Kidney glomerular epithelial cell (primary cell): ENCODE results near the gene CABS1.

Source experiments
- DNase-seq: peaks from one replicate; lab custom pipeline; 2025; lab: John Stamatoyannopoulos, UW

Gene CABS1

DNA sequence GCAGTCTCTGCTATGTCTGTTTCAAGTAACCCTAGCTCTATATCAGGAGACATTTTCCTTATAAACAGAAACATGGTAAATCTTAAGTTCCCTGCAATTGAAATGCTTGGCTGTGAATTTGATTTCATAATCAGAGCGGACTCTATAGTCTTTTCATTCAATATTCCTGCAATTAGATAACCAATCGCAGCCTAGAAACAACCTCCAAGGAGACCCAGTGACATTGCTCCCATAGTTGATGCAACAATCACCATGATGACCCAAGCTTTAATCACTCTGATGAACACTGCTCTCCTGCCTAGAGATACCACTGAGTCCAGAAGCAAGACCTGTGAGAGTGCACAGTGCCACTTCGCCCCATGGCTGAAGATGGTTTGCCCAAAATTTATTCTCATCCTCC is at the start of gene CABS1:
Gene CABS1, plus strand, starts transcription at position 301 of the 400 bp plus-strand sequence. Its CDS starts 59 bp downstream, at position 360.
- DNase-seq: no peak

DNA sequence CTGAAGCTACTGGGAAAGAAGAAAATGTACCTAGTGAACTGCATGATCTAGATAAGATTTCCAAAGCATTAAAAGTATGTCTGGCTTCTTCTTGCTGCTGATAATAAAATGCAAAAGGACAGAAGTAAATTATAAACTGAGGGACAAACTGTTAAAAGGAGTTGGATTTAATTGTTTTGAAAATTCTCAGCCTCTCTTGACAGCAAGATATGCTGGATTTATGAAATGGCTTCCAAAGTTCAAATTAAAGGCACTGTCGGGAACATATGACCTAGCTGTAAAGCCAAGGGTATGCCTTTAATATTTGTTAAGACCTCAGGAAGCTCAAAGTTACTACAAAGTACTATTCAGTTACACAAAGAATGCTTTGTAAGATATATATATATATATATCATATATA is 46.1 kb upstream of the CABS1 start:
- no peak for DNase-seq

DNA sequence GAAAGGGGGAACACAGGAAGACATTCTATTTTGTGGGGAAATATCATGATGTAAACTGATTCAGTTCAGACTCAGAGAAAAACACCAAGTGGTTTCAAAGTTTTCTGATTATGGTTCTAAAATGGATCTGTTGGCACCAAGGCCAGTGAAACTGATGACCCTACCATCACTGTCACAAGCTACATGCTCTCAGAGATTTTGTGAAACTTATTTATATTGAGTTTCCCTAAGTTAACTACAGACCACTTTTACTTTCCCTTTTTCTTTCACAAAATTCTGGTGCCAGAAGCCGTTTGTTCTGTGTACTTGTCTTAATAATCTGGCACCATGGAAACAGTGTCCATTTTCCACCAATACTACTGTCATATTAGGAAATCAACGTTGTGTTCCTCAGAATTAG is 43.4 kb upstream of the CABS1 start:
- no peak for DNase-seq

DNA sequence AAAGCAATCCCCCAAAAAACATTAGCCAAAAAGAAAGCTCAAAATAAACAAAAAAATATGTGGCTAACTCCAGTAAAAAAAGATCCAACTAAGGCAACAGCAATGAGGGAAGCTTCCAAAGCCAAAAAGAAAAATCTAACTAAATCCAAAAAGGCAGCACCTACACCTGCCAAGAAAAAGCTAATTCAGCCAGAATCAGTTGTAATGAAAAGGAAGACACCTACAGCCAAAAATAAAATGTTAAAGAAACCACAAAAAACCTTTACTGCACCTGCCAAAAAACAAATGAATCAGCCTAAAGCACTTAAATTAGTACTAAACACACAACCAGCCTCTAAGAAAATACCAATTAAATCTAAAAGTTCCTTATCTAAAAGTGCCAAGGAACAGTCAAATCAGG is 37.2 kb upstream of the CABS1 start:
- no peak for DNase-seq

DNA sequence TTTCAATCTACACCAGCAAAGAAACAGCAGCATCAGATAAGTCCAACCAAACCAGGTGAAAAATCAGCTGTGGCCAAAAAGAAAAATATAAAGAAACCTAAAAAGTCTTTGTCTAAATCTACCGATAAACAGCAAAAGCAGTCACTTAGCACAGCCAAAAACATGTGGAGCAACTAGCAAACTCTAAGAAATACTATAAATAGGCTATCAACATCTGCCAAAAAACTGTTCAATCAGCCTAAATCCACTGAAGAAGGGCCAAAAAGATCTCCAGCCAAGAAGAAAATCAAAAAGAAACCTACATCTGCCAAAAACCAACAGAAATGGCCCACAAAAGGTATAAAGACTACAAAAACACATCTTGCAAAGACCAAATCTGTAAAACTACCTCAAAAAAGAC is 36.7 kb upstream of the CABS1 start:
- no peak for DNase-seq

GRCh38 chr4:70299643-70300042 is 35.1 kb upstream of the CABS1 start:
- DNase-seq: no peak

DNA sequence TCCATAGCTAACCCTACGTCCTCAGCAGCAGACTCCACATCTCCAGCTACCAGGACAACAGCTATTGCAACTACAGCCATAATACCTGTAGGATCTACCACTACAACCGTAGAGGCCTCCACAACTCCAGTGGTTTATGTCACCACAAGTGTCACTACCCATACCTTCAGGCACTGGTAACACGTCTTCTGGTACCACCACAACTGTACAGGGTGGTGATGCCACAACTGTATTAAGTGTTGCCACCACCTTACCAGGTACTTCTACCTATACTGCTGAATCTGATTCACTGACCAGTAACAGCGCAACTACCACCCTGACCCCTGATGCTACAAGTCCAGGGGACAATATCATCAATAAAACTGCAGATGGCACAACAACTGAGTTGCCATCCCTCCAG is 34.6 kb upstream of the CABS1 start:
- DNase-seq: no peak

DNA sequence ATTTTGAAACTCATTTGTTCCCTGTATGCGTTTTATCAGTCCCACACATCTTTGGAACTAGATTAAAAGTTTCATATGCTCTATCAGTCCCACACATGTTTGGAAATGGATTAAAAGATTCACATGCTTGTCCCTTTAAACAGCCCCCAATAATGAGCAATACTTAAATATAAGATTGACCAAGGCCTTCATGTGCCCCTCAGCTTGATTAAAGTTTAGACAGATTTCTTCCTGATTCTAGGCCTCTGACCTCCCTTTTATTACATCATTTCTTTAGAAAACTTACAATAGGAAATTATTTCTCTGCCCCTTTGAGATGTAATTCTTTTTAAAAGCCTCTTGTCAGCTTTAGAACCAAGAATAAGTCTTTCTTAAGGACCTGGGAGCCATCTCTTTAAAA is 31.7 kb upstream of the CABS1 start:
- DNase-seq: no peak

DNA sequence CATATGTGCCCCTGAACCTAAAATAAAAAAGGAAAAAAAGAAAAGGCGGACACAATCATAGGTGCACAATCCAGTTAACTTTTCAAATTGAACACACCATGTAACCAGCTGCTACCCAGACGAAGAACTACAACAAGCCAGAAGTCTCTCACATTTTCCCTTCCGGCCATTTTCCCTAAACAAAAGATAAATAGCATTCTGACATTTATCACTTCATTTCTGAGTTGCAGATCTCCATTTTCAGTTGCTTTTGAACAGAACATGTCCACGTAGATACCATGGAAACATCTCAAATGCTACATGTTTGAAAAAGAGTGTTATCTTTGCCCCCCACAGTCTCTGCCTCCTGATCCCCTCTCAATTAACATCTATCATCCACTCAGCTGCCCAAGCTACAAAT is 29.2 kb upstream of the CABS1 start:
- DNase-seq: no peak

- DNase-seq: no peak
Observed at GRCh38 chr4:70306076-70306475, 28.7 kb upstream of the CABS1 start.

DNA sequence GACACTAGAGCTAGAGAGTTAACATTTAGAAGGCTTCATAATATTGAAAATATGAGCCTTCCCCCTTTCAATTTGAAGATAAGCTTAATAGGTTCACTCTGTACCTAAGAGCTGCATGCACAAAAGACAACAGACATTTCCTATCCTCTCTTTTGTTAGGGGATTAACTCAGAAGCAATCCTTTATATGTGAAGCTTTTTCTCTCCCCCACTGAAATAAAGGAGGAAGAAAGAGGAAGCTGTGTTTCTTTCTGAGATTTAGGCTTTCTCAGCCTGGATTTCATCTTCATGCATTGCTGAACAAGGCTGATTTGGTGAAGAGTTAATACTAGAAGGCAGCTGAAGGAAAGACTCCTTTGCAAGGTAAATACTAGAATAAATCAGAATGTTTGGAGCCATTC is 21.0 kb upstream of the CABS1 start:
- DNase-seq: no peak

DNA sequence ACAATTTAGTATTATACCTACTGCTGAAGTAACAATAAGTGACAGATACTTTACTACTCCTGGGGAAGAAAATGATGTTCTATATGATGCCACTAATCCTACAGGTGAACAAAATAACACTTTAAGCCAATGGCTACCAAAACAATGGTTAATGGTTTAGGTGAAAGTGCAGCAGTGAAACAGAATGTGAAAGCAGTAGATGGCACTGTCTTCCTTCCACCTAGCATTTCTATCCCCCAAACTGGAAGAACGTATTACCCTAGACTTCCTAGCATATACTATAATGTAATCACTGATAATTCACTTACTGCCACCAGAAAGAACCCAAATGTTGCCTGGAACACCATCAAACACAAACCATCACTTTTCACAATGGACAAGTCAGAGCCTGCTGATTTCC is 18.9 kb upstream of the CABS1 start:
- no peak for DNase-seq

GRCh38 chr4:70326052-70326451 is 8.7 kb upstream of the CABS1 start:
- DNase-seq: no peak

DNA sequence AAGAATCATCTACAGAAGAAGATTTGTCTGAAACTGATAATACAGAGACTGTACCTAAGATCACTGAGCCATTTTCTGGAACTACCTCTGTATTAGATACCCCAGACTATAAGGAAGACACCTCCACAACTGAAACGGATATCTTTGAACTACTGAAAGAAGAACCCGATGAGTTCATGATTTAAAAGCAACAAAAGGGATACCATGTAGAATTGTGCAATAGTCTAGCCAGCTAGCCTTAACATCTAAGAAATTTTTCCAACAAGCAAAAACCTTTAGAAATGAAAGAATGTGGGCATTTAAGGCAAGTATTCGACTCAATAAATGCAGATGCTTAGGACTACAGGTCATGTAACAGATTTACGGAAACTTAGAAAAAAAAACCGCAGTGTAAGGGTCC is 1.3 kb downstream of the CABS1 start:
- DNase-seq: no peak

DNA sequence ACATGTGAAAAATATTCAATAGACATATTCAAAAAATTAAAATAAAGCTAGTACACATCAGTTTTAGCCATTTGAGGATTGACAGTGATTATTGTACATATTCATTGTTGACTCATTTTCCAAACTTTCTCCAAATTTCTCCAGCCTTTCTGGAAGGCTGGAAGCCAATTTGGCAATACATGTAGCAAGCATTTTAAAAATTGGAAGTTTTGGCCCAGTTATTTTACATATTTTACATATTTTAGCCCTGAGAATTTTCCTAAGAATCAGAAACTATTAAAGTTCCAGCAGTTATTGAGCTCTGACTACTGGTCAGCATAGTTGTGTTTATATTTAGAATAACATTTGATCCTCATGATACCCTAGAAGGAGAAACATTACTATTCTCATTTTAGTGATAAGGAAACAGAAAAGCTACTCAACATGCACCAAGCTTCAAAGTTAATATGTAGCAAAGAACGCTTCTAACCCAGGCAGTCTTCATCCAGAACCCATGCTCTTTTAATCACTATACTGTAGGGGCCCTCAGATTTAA is 3.2 kb downstream of the CABS1 start:
- no peak for DNase-seq

DNA sequence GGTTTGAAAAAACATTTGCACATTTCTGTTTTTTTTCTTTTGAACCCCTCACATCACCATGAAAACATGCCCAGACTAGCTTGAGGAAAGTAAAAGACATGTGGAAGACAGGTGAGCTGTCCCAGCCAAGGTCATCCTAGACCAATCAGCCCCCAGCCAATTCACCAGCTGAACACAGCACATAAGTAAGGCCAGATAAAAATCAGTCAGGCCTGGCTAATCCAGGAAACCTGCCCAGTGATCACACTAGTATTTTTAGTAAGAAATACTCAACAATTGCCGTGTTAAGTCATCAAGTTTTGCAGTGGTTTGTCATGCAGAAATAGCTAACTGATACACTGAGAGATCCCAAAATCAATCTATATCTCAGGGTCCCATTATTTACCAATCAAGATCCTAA is 21.4 kb downstream of the CABS1 start:
- DNase-seq: no peak

GRCh38 chr4:70359115-70359661 is 24.4 kb downstream of the CABS1 start:
- no peak for DNase-seq

DNA sequence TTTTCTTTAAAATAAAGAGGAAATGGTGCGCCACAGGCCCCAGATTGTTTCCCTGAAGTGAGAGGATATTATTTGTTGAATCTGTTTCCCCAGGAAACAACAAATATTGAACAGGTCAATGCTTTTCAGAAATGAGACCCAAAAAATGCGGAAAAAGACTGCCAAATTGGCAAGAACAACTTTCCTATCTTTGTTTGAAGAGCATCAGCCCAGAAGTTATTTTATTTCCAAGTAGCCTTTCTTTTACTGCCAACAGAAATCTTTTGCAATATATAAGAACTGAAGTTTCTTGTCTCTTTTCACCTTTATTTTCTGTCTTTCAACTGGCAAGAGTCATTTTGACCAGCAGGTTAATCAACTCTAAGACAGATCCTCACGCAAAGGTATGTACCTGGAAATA is 25.7 kb downstream of the CABS1 start, which contains the start of gene SMR3A:
Gene SMR3A, plus strand, starts transcription at position 301 of the 400 bp plus-strand sequence. CDS start 1,356 bp downstream, outside the sequence.
- DNase-seq: no peak

GRCh38 chr4:70364002-70364401 is 29.2 kb downstream of the CABS1 start:
- DNase-seq: no peak

- DNase-seq: no peak
Observed at GRCh38 chr4:70365479-70365878, 30.7 kb downstream of the CABS1 start.

DNA sequence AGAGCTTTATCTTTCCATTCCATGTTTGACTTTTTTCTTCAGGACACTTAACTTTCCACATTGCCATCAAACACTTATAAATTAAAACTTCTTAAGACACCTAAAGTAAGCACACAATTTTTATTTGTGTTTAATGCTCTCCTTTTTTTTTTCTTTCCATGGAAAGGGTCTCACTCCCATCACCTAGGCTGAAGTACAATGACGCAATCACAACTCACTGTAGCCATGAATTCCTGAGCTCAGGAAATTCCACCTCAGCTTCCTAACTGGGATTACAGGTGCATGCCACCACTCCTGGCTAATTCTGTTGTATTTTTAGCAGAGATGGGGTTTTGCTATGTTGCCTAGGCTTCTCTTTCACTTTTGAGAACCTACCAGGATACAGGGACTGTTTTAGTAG is 33.0 kb downstream of the CABS1 start:
- DNase-seq: no peak

- DNase-seq: no peak
Observed at GRCh38 chr4:70371987-70372386, 37.2 kb downstream of the CABS1 start.

GRCh38 chr4:70372760-70373159 is 38.0 kb downstream of the CABS1 start:
- no peak for DNase-seq

GRCh38 chr4:70380578-70380977 is 45.8 kb downstream of the CABS1 start:
- no peak for DNase-seq
